ENCODE measurements around the gene MRM3. TPM values are rescaled to one million over a fixed set of nuclear protein-coding genes. Genes with fewer than 3 reads are reported as not detected.
"Not testable (repeated sequence)": the region's sequence is repeated elsewhere in the genome, so short reads cannot be mapped to it uniquely, and the experiment has no call there.

MRM3 gene
- total and polyA plus RNA-seq, 2 donors (not counting 1 experiment from before 2014, with no cell fraction given), result 11.6 to 20.9 TPM

- H3K4me3 ChIP-seq (ENCODE audit: control extremely low read depth in 1 of 5, extremely low read depth in 1 of 5, insufficient read depth in 1 of 5, low read depth in 2 of 5, low read length in 4 of 5); H3K4me2 ChIP-seq (replicated peaks; ENCODE audit: low read depth, low read length, poor library complexity, severe bottlenecking); H3K9me3 Mint-ChIP-seq (ENCODE audit: insufficient read depth); intact Hi-C loops (cut with micrococcal nuclease); POLR2A ChIA-PET; ATAC-seq (ENCODE audit: low read depth); H3K27ac ChIP-seq (ENCODE audit: low read length in 2 of 2); H4K20me1 ChIP-seq (ENCODE audit: control insufficient read depth, insufficient read depth, low read length, poor library complexity, severe bottlenecking); H3K27me3 Mint-ChIP-seq; H3K27me3 ChIP-seq (replicated peaks in 1 of 4; ENCODE audit: control extremely low read depth in 1 of 4, control insufficient read depth in 3 of 4, insufficient read depth in 4 of 4, low read length in 3 of 4); H2AFZ ChIP-seq (ENCODE audit: insufficient read depth, low read depth, low read length, poor library complexity, severe bottlenecking); H3K36me3 ChIP-seq (replicated peaks in 1 of 2; ENCODE audit: control extremely low read depth in 1 of 2, control insufficient read depth in 1 of 2, extremely low read depth in 1 of 2, insufficient read depth in 2 of 2, low read length in 1 of 2); H3K27ac Mint-ChIP-seq; H3K9me3 ChIP-seq (ENCODE audit: control extremely low read depth in 1 of 3, control insufficient read depth in 2 of 3, insufficient read depth in 1 of 3, low read length in 2 of 3); H3K4me3 Mint-ChIP-seq; DNase-seq; H3K9ac ChIP-seq (ENCODE audit: low read length): not testable (repeated sequence)
- CTCF ChIA-PET, result interaction anchor here (0.8 to 1.0 kb wide), 2 partner anchors 40 to 56 kb away, joined by 3 to 4 read pairs; partner anchors contain the start of gene VPS53
- H3K4me1 ChIP-seq (ENCODE audit: control insufficient read depth in 2 of 2, insufficient read depth in 2 of 2, low read length in 2 of 2), result peaks cover 9 to 18% of the 10 kb centered on the region in 2 donors
- WGBS (ENCODE audit: insufficient coverage), result 99% methylated on average over 6 of the region's 9 CpGs
- H3K4me1 Mint-ChIP-seq, result peaks cover 21% of the 10 kb centered on the region
- peaks cover 16% of the 10 kb centered on the region for H3K79me2 ChIP-seq (ENCODE audit: control insufficient read depth, insufficient read depth, low read length)
Observed at GRCh38 chr17:755319-755961, 26.7 kb upstream of the MRM3 start.

GRCh38 chr17:756010-756567 is 26.1 kb upstream of the MRM3 start:
- H3K4me1 Mint-ChIP-seq, result peaks cover 14% of the 10 kb centered on the region
- WGBS (ENCODE audit: insufficient coverage), result 100% methylated on average over 3 of the region's 15 CpGs
- H3K27me3 ChIP-seq (replicated peaks in 1 of 4; ENCODE audit: control extremely low read depth in 1 of 4, control insufficient read depth in 3 of 4, insufficient read depth in 4 of 4, low read length in 3 of 4); H3K27me3 Mint-ChIP-seq; intact Hi-C loops (cut with micrococcal nuclease); H3K4me2 ChIP-seq (replicated peaks; ENCODE audit: low read depth, low read length, poor library complexity, severe bottlenecking); POLR2A ChIA-PET; CTCF ChIA-PET; H3K27ac ChIP-seq (ENCODE audit: low read length in 2 of 2); H3K27ac Mint-ChIP-seq; H3K4me3 ChIP-seq (ENCODE audit: control extremely low read depth in 1 of 5, extremely low read depth in 1 of 5, insufficient read depth in 1 of 5, low read depth in 2 of 5, low read length in 4 of 5); H3K36me3 ChIP-seq (replicated peaks in 1 of 2; ENCODE audit: control extremely low read depth in 1 of 2, control insufficient read depth in 1 of 2, extremely low read depth in 1 of 2, insufficient read depth in 2 of 2, low read length in 1 of 2); H3K79me2 ChIP-seq (ENCODE audit: control insufficient read depth, insufficient read depth, low read length); H4K20me1 ChIP-seq (ENCODE audit: control insufficient read depth, insufficient read depth, low read length, poor library complexity, severe bottlenecking); DNase-seq; H2AFZ ChIP-seq (ENCODE audit: insufficient read depth, low read depth, low read length, poor library complexity, severe bottlenecking); H3K9ac ChIP-seq (ENCODE audit: low read length); H3K4me3 Mint-ChIP-seq; H3K9me3 ChIP-seq (ENCODE audit: control extremely low read depth in 1 of 3, control insufficient read depth in 2 of 3, insufficient read depth in 1 of 3, low read length in 2 of 3); ATAC-seq (ENCODE audit: low read depth); H3K9me3 Mint-ChIP-seq (ENCODE audit: insufficient read depth): not testable (repeated sequence)
- H3K4me1 ChIP-seq (ENCODE audit: control insufficient read depth in 2 of 2, insufficient read depth in 2 of 2, low read length in 2 of 2), result peaks cover 2 to 12% of the 10 kb centered on the region in 2 donors

Data from B cell (primary cell).